ENCODE results near the gene WDR13.

DNA sequence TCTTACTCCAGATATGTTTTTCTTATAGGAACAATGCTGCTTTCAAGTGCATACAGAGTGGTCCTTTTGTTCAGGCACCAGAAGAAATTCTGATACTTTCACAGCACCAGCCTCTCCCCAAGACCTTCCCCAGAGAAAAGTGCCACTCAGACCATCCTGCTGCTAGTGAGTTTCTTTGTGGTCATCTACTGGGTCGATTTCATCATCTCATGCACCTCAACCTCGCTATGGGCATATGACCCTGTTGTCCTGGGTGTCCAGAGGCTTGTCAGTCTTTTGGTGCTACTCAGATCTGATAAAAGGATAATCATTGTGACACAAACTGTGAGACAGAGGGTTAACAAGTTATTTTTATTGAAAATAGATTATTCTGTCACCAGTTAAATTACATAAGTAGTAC is 39.5 kb downstream of the WDR13 start:
- no peak for TF ChIP-seq EP300 (IDR thresholded peaks at IDR 0.05)
- TF ChIP-seq POLR2A (IDR thresholded peaks at IDR 0.05): no peak
